ENCODE results near the gene MRPL12.

MRPL12 gene

GRCh38 chr17:81713004-81713555 lies 9.9 kb downstream of the MRPL12 start:
- intact Hi-C loops (cut with DNase I) = no loop called here

GRCh38 chr17:81713556-81714411 lies 10.6 kb downstream of the MRPL12 start:
- intact Hi-C loops (cut with DNase I) = no loop called here
- no peak for DNase-seq

More at GRCh38 chr17:81713004-81713555, 9.9 kb downstream of the MRPL12 start:
- DNase-seq = peak in 2 of 42 donors; percentile 12 to 46

- intact Hi-C loops (cut with DNase I) = no loop called here
- no peak for DNase-seq
These were observed 11.4 kb downstream of the MRPL12 start for GRCh38 chr17:81714412-81715106.

- DNase-seq = no peak
- intact Hi-C loops (cut with DNase I) = no loop called here
These were observed 12.1 kb downstream of the MRPL12 start for GRCh38 chr17:81715107-81715871.

GRCh38 chr17:81715872-81716673 lies 12.9 kb downstream of the MRPL12 start:
- DNase-seq = no peak
- intact Hi-C loops (cut with DNase I) = no loop called here

GRCh38 chr17:81716674-81716996 lies 13.5 kb downstream of the MRPL12 start:
- intact Hi-C loops (cut with DNase I) = no loop called here
- no peak for DNase-seq

- DNase-seq = no peak
- intact Hi-C loops (cut with DNase I) = no loop called here
These were observed 14.0 kb downstream of the MRPL12 start for GRCh38 chr17:81717049-81717765.

GRCh38 chr17:81717766-81718089 lies 14.6 kb downstream of the MRPL12 start:
- intact Hi-C loops (cut with DNase I) = no loop called here
- no peak for DNase-seq

GRCh38 chr17:81719410-81720266 lies 16.5 kb downstream of the MRPL12 start:
- intact Hi-C loops (cut with DNase I) = no loop called here
- peak in 9 of 42 donors; percentile 18 to 54 (median 32) for DNase-seq

- intact Hi-C loops (cut with DNase I) = no loop called here
These were observed 17.3 kb downstream of the MRPL12 start for GRCh38 chr17:81720267-81721071.

GRCh38 chr17:81722184-81723120 lies 19.3 kb downstream of the MRPL12 start:
- peak in 26 of 42 donors; percentile 26 to 72 (median 42) for DNase-seq
- intact Hi-C loops (cut with DNase I) = no loop called here

More at GRCh38 chr17:81720267-81721071, 17.3 kb downstream of the MRPL12 start:
- no peak for DNase-seq

GRCh38 chr17:81723651-81724209 lies 20.6 kb downstream of the MRPL12 start:
- no peak for DNase-seq
- intact Hi-C loops (cut with DNase I) = no loop called here

- no peak for DNase-seq
These were observed 22.3 kb downstream of the MRPL12 start for GRCh38 chr17:81725439-81725838.

GRCh38 chr17:81726004-81726403 lies 22.8 kb downstream of the MRPL12 start:
- no peak for DNase-seq
- intact Hi-C loops (cut with DNase I) = no loop called here

More at GRCh38 chr17:81725439-81725838, 22.3 kb downstream of the MRPL12 start:
- intact Hi-C loops (cut with DNase I) = no loop called here
